Testis (tissue), 2 donors: ENCODE results near the gene OLFML2B.

Experiments
- CTCF ChIP-seq, 3 experiments: fragments of 450-650 bp in 2 of 3; fragments of 200-600 bp in 1 of 3; sonication (generic) in 1 of 3; IDR thresholded peaks; one replicate each; pipeline ENCODE4 v1.5.1; 2016 to 2019; ENCODE audit warnings: antibody characterized with exemption in 3 of 3, mild to moderate bottlenecking in 2 of 3, moderate library complexity in 1 of 3
- POLR2A ChIP-seq: fragments of 450-650 bp; IDR thresholded peaks from one replicate; pipeline ENCODE4 v1.6.1; 2017; ENCODE audit warnings: antibody characterized with exemption, mild to moderate bottlenecking, moderate library complexity

GRCh38 chr1:161998811-161999210 lies 24.9 kb downstream of the OLFML2B start:
- TF ChIP-seq POLR2A (no peak), CTCF (IDR thresholded peaks at IDR 0.05) (no peak)
